OCI-LY1 (cell line): ENCODE measurements around the gene TTPAL.

Experiments
- H2AFZ ChIP-seq: fragments of 200-600 bp; sonication (generic), shearing (Covaris generic); 2 replicates; pipeline ENCODE4 v1.6.0; 2014; ENCODE audit warnings: antibody characterized with exemption, mild to moderate bottlenecking, low read length
- H3F3A ChIP-seq: fragments of 200-600 bp; sonication (generic), shearing (Covaris generic); 2 replicates; pipeline ENCODE4 v1.6.0; 2014; ENCODE audit warnings: mild to moderate bottlenecking, antibody characterized with exemption, low read length, moderate library complexity; ENCODE audit not compliant: insufficient read depth
- H3K27ac ChIP-seq: fragments of 200-600 bp; sonication (generic); 2 replicates; pipeline ENCODE4 v1.5.1; 2014; ENCODE audit warnings: low read length, mixed run types, mild to moderate bottlenecking, low read depth; ENCODE audit not compliant: poor library complexity, severe bottlenecking
- H3K27me3 ChIP-seq: fragments of 200-600 bp; sonication (generic); 2 replicates; pipeline ENCODE4 v1.6.0; 2014; ENCODE audit warnings: antibody characterized with exemption, mild to moderate bottlenecking, low read length, moderate library complexity; ENCODE audit not compliant: insufficient read depth
- H3K36me3 ChIP-seq: fragments of 200-600 bp; sonication (generic); 2 replicates; pipeline ENCODE4 v1.6.1; 2014; ENCODE audit warnings: mild to moderate bottlenecking, antibody characterized with exemption, low read length, moderate library complexity, mixed read lengths; ENCODE audit not compliant: insufficient read depth
- H3K4me1 ChIP-seq: fragments of 200-600 bp; sonication (generic); 2 replicates; pipeline ENCODE4 v1.5.1; 2014; ENCODE audit warnings: mild to moderate bottlenecking, low read length, moderate library complexity; ENCODE audit not compliant: insufficient read depth, severe bottlenecking
- H3K4me2 ChIP-seq: fragments of 200-600 bp; sonication (generic), shearing (Covaris generic); 2 replicates; pipeline ENCODE4 v1.6.1; 2014; ENCODE audit warnings: low read length
- H3K4me3 ChIP-seq: fragments of 200-600 bp; sonication (generic); 2 replicates; pipeline ENCODE4 v1.5.1; 2014; ENCODE audit warnings: low read length, low read depth, mild to moderate bottlenecking, mixed read lengths; ENCODE audit not compliant: poor library complexity, severe bottlenecking
- H3K79me2 ChIP-seq: fragments of 200-600 bp; shearing (Covaris generic); 2 replicates; pipeline ENCODE4 v1.6.1; 2016; ENCODE audit warnings: mixed run types, low read length, mixed read lengths; ENCODE audit not compliant: insufficient read depth
- H3K9ac ChIP-seq: fragments of 200-600 bp; sonication (generic), shearing (Covaris generic); 2 replicates; pipeline ENCODE4 v1.6.1; 2014; ENCODE audit warnings: mild to moderate bottlenecking, low read length, mixed read lengths
- H3K9me2 ChIP-seq: fragments of 200-600 bp; sonication (generic), shearing (Covaris generic); 2 replicates; pipeline ENCODE4 v1.6.1; 2014; ENCODE audit warnings: low read depth, mild to moderate bottlenecking, low read length, mixed read lengths
- H3K9me3 ChIP-seq: fragments of 200-600 bp; shearing (Covaris generic); 2 replicates; pipeline ENCODE4 v1.6.1; 2014; ENCODE audit warnings: low read length, mixed read lengths
- H4K20me1 ChIP-seq: fragments of 200-600 bp; sonication (generic), shearing (Covaris generic); 2 replicates; pipeline ENCODE4 v1.6.0; 2016; ENCODE audit warnings: mild to moderate bottlenecking, low read length; ENCODE audit not compliant: insufficient read depth
- EZH2 ChIP-seq: fragments of 200-600 bp; sonication (generic), shearing (Covaris generic); IDR thresholded peaks from 2 replicates; pipeline ENCODE4 v1.8.0; 2017; ENCODE audit warnings: borderline replicate concordance, mixed run types, mild to moderate bottlenecking, antibody characterized with exemption, low read length, moderate library complexity, mixed read lengths
- TF ChIP-seq, protein P1 (sequence below): fragments of 200-600 bp; sonication (generic), shearing (Covaris generic); IDR thresholded peaks from 2 replicates; pipeline ENCODE4 v1.5.1; 2017; ENCODE audit warnings: mild to moderate bottlenecking, antibody characterized with exemption, low read length, moderate library complexity, mixed read lengths

The TTPAL gene

DNA sequence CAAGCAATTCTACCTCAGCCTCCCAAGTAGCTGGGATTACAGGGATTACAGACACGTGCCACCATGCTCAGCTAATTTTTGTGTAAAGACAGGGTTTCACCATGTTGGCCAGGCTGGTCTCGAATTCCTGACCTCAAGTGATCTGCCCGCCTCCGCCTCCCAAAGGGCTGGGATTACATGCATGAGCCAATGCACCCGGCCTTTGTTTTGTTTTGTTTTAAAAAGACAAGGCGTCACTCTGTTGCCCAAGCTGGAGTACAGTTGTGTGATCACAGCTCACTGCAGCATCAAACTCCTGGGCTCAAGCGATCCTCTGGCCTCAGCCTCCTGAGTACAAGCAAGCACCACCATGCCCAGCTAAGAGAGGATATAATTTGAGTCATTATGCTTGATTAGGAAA is 40.8 kb downstream of the TTPAL start:
- Histone ChIP-seq H3K4me2 (no peak overlapping the region), H3K4me3 (no peak overlapping the region), H4K20me1 (no peaks in the 10 kb centered on the region)

DNA sequence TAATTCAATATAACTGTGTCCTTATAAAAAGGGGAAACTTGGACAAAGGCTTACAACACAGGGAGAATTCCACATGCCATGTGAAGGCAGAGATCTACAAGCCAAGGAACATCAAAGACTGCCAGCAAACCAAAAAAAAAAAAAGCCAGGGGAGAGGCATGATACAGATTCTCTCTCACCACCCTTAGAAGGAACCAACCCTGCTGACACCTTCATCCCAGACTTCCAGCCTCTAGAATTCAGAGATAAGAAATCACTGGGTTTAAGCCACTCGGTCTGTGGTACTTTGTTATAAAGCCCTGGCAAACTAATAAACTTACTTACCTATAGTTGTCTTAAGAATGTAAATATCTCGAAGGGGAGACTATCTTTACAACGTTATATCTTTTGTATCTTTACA is 41.8 kb downstream of the TTPAL start:
- no peaks in the 10 kb centered on the region for H4K20me1 ChIP-seq
- no peaks in the 10 kb centered on the region for H3K27me3 ChIP-seq
- H3K9me2 ChIP-seq, result no peaks in the 10 kb centered on the region
- TF ChIP-seq, protein P1, sequence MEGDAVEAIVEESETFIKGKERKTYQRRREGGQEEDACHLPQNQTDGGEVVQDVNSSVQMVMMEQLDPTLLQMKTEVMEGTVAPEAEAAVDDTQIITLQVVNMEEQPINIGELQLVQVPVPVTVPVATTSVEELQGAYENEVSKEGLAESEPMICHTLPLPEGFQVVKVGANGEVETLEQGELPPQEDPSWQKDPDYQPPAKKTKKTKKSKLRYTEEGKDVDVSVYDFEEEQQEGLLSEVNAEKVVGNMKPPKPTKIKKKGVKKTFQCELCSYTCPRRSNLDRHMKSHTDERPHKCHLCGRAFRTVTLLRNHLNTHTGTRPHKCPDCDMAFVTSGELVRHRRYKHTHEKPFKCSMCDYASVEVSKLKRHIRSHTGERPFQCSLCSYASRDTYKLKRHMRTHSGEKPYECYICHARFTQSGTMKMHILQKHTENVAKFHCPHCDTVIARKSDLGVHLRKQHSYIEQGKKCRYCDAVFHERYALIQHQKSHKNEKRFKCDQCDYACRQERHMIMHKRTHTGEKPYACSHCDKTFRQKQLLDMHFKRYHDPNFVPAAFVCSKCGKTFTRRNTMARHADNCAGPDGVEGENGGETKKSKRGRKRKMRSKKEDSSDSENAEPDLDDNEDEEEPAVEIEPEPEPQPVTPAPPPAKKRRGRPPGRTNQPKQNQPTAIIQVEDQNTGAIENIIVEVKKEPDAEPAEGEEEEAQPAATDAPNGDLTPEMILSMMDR, result no peak
- TF ChIP-seq EZH2, result no peak
- H3K36me3 ChIP-seq, result peaks cover 17% of the 10 kb centered on the region
- H3F3A ChIP-seq, result no peaks in the 10 kb centered on the region
- H2AFZ ChIP-seq, result no peak overlapping the region
- no peak overlapping the region for H3K27ac ChIP-seq
- H3K9ac ChIP-seq, result no peak overlapping the region
- H3K4me2 ChIP-seq, result no peak overlapping the region
- H3K4me3 ChIP-seq, result no peak overlapping the region
- peaks cover 30% of the 10 kb centered on the region for H3K4me1 ChIP-seq
- no peaks in the 10 kb centered on the region for H3K9me3 ChIP-seq
- H3K79me2 ChIP-seq, result peaks cover 63% of the 10 kb centered on the region

More for the DNA sequence above, 40.8 kb downstream of the TTPAL start:
- Histone ChIP-seq H3K36me3 (peaks cover 20% of the 10 kb centered on the region), H3K27ac (no peak overlapping the region), H2AFZ (no peak overlapping the region), H3K9me3 (no peaks in the 10 kb centered on the region), H3K27me3 (no peaks in the 10 kb centered on the region), H3K9ac (no peak overlapping the region), H3K79me2 (peaks cover 61% of the 10 kb centered on the region), H3F3A (no peaks in the 10 kb centered on the region), H3K4me1 (peaks cover 26% of the 10 kb centered on the region), H3K9me2 (no peaks in the 10 kb centered on the region)
- TF ChIP-seq, protein P1, result no peak
- TF ChIP-seq EZH2, result no peak

DNA sequence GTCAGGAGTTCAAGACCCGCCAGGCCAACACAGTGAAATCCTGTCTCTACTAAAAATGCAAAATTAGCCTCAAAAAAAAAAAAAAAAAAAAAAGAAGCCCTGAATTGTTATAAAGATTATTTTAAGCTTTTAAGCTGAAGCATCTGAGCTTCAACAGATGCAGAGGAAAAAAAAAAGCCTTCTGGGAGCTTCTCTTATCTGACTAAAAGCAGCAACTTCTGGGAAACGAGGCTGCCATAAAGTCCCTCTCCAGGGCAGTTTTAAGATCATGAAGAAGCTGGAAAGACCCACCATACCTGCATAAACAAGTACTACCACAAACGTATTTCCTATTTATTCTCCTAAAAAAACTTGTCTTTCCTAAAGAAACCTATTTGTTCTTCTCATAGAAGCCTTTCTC is 42.6 kb downstream of the TTPAL start:
- Histone ChIP-seq H3K4me2 (no peak overlapping the region), H4K20me1 (no peaks in the 10 kb centered on the region), H3K27me3 (no peaks in the 10 kb centered on the region), H3K9me3 (no peaks in the 10 kb centered on the region), H3K9me2 (no peaks in the 10 kb centered on the region), H2AFZ (no peak overlapping the region), H3K27ac (no peak overlapping the region), H3K4me1 (peaks cover 34% of the 10 kb centered on the region), H3K9ac (no peak overlapping the region), H3F3A (no peaks in the 10 kb centered on the region), H3K79me2 (peaks cover 63% of the 10 kb centered on the region), H3K4me3 (no peak overlapping the region), H3K36me3 (peaks cover 9% of the 10 kb centered on the region; the same call in 1 of the 2 replicates)
- TF ChIP-seq, protein P1, result no peak
- no peak for TF ChIP-seq EZH2
